HG03439 (cell line): ENCODE measurements around the gene ASCC3.

Experiments used
- ATAC-seq: cut with Tn5 transposase; IDR thresholded peaks from one replicate; pipeline ENCODE4 v1.9.1; 2021; ENCODE audit warnings: mild to moderate bottlenecking, moderate library complexity; ENCODE audit not compliant: unreplicated experiment

The ASCC3 gene

DNA sequence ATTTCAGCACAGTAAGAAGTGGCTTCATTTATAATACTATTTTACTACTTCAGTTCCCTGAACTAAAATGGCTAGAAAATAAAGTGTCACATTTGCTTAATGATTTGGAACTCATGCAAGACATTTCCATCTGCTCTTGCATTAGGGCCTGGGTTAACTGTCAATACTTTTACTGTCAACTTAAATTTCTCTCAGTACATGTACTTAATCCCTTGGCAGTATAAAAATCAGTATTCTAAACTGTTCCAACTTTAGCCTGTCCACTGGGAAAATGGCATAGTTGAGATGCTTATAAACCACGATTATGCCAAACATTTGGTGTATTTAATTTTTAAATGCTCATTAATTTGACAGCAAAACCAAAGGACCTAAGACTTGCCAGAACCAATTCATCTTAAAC is 154.5 kb downstream of the ASCC3 start:
- no peak for ATAC-seq

DNA sequence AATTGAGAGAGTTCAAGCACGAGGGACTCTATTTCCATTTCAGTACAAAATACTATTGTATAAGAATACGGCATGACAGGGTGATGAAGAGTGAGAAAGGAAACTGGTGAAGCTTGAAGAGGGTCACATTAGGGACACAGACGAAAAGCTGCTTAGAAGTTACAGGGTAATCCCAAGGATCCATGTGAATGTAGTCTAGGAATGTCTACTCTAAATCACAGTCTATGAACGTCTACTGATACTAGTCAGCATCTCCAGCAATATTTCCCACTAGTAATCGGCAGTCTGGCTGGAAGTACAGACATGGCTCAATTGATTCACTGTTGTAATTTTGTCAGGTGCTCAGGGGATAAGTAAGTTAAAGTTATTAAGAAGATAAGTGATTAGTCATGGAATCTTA is 156.4 kb downstream of the ASCC3 start:
- no peak for ATAC-seq

DNA sequence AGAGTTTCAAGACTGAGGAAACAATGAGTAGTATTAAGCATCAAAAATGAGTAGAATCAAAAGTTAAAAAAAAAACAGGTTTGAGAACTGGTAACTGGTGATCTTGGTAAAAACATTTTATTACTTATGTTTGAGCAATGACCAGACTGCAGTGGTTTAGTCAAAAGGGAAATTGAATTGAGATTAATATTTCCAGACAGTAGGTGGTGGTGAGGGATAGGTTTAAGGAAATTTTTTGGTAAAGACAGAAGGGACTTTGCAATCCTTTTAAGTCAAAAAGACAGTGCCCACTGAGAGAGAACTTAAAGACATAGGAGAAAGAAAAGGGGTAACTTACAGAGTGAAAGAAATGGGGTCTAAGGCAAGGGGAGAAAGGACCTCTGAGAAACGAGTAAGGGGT is 156.9 kb downstream of the ASCC3 start:
- ATAC-seq, result no peak

DNA sequence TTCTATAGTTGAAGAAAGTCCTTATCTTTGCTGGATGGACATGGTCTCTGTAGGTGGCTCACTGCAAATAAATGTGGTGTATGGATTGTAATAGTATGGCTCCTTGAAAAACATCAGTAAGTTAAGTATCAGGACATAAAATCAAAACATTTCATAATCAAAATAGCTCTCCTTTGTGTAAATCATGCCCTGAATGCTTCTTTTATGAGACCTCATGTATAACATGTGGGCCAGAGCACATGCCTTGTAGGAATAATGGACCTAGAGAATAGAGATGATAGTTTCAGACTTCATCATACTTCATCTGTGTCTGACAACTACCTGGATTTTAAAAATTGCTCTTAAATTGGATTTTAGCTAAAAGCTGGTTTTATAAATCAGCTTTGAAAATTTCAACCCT is 159.9 kb downstream of the ASCC3 start:
- ATAC-seq, result no peak

DNA sequence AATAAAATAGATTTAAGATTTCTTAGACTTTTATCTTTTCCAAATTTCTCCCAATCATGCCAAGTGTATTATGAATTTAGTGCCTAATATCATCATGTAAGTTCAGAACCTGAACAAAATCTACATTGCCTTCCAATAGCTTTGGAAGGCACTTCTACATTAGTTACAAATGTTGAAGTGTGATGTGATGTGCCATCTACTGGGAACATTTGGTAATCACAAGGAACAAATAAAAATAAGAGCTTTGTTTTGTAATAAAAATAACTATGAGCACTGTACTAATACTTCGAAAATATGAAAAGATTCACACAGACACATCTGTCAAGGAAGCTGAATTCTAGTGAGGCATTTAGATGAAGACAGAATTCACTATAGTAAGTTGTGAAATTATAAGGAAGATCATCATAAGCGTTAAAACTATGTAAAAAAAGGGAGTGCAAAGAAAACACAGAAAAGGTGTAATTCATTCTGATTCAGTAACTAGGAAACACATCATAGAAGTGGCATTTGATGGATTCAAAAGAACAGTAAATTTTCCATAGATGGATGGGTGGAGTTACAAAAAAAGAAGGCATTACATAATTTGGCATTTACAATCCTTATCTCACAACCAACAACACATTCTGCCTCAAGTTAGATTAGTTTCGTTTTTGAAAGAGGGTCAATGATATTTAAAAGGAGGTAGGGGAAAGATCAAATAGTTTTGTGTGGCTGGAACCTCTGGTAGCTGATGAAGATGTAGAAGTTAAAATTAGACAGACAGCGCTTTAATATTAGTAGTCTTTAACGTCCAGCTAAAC is 161.0 kb downstream of the ASCC3 start:
- peak; percentile 57 for ATAC-seq

DNA sequence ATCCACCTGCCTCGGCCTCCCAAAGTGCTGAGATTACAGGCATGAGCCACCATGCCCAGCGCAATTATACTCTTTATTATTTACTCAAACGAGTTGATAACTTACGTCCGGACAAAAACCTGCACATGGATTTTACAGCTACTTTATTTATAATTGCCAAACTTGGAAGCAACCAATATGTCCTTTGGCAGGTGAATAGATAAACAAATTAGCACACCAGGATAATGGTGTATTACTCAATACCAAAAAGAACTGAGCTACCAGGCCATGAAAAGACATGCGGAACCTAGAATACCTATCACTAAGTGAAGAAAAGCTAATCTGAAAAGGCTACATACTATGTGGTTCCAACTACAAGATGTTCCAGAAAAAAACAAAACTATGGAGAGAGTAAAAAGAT is 168.1 kb downstream of the ASCC3 start:
- no peak for ATAC-seq

DNA sequence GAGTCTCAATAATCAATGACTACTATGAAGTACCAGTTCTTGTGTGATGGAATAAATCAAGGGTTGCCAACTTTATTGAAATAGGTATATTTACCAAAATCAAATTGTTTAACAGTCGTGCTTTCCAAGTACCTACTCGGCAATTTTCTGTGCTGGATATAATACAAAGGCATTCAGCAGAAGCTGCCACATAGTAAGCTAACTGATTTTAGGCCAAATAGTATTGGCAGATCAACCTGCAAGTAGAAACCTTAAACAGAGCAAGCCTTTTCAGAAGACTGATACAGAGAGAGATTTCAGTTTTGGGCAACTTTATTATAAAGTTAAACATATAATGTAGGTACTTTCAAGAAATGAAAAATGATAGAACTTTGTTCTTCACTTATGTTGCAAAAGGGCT is 174.6 kb downstream of the ASCC3 start:
- no peak for ATAC-seq

DNA sequence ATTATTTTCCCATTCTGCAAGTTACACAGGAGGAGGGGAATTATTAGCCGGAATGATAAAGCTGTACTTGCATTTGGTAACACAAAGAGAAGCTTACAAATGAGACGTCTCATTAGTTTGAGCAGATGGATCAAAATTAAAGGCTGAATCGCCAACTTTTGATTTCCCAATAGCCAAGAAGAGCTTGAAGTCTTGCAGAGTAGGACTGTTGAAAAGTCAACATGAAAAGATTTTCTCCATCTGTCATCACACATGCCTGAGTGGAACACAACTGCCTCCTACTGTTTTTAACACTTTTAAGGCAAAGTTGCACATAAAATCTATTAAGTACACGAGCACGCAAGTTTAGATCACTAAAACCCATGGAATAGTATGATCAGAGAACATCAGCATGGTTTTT is 176.2 kb downstream of the ASCC3 start:
- ATAC-seq, result no peak

DNA sequence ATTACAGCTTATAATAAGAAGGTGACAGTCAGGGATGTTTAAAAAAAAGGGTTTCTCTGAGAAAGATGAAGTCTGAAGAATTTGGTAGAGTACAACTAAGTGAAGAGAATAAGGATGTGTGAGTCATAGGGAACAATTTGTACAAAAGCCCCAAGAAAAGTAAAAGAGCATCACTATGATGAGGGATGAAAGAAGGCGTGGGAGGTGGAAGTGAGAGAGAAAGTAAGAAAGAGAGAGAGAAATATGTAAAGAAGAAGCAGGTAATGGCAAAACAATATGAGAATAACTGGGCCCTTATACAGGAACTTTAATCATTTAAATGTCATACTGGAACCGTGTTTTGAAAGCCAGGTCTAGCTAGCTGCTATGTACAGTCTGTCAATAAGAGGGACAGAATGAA is 179.4 kb downstream of the ASCC3 start:
- no peak for ATAC-seq

DNA sequence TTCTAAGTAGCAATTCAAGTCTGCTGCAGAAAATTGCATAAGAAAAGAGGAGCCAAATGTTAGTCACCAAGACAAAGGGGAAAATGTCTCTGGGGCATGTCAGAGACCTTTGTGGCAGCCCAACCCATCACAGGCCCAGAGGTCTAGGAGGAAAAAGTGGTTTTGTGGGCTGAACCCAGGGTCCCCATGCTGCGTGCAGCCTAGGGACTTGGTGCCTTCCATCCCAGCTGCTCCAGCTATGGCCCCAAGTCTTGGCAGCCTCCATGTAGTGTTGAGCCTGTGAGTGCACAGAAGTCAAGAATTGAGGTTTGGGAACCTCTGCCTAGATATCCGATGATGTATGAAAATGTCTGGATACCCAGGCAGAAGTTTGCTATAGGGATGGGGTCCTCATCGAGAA is 181.1 kb downstream of the ASCC3 start:
- ATAC-seq, result no peak

DNA sequence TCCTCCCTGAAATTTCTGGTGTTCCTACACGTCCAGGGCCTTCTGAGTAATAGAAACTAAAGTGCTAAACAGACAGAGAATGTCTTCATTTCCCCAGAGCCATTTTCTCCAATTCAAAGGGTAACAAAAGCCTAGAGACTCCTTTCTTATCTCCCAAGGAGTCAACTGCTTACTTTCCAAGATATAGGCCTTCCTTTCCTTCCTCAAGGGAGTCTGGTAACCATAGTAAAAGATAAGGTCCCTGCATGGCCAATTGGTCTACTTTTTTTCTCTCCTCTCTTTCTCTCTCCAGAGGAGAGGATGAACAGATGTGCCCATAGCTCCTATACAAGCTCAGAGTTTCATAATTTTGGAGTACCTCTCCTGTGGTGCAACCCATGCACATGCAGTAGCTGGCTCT is 185.7 kb downstream of the ASCC3 start:
- ATAC-seq, result no peak

DNA sequence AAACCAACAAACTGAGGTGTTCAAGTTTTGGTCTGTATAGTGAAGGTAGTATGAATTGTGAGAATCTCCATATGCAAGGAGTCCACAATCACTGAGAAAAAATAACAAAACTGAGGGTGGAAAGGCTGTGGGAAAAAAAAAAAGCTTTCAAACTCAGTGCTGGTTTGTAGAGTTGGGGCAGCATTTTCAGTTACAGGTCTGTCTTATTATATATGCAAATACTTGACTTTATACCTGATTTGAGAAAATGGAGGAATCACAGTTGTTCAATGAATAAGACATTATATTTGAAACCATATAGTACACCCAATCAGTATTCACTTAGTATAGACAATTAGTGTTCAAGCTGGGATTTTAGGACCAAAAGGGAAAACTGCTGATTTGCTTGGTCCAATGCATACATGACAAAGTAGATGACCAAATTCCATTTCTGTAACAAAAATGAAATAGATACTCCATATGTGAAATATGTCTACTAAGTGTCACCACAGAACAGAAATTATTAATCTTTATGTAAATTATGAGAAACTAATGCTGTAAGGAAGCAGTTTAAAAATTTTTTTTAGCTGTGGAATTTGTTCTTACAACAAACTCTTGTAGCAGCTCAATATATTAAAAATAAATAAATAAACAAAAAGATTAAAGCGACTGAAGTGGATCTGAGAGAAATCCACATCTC is 187.7 kb downstream of the ASCC3 start:
- ATAC-seq, result no peak

DNA sequence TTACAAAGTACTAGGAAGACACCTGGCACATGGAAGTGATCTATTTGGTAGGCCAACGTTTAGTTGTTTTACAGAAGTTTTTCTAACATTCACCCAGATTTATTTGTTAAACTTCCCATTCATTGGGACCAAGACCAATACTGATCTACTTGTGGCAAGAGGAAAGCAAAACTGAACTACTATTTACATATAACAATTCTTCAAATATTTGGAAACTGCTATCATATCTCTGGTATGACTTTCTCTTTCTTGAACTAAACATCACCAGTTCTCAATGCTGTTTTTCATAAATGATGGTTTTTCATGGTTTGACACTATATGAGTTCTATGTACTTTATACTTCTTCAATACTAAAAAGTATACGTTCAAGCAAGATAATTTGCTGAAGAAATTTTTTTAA is 189.2 kb downstream of the ASCC3 start:
- ATAC-seq, result no peak

DNA sequence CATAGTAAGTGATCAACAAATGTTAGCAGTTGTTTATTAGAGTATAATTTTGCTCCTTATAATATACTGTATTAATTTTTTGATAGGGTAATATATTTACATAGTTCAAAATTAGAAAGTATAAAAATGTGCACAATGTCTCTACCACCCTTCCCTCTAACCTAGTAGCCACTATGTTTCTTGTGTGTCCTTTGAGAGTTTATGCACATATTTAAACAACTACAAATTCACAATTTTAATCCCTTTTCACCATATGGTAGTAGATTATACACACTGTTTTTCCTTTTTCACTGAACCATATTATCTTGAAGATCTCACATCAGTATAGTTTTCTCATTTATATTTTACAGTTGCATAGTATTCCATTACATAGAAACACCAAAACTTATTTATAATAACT is 194.9 kb downstream of the ASCC3 start:
- ATAC-seq, result no peak

DNA sequence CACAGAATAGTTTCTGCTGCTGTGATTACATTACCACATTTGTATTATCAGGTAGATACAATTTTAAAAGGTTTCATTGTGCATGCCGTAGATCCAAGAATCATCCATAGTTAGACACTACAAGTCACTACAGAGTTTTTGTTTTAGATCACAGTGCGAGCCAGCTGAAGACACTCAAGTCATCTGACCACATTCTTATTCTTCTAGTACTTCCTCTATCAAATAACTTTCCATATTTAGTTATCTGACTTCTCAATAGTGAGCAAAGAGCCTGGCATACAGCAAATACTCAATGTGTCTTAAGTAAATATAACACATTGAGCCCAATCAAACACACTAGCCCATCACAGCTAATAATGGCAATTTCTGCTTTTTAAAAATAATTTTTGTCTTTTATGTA is 195.4 kb downstream of the ASCC3 start:
- no peak for ATAC-seq

DNA sequence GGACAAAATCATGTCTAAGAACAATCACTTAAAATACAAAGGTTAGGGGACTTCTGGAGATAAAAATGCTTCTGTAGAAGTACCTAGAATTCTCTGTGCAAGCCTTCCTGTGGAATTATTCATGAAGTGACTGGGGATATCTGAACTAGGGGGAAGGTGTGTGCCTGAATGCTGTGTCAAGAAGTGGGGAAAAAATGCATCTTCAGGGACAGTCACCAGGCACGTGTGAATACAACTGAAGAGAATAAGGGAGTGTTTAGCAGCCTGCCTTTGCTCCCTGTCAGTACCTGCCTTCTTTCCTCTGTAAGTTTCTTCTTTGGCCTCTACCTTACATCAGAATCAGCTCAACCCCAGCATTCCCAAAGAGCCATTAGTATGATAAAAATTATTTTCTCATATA is 201.0 kb downstream of the ASCC3 start:
- no peak for ATAC-seq

DNA sequence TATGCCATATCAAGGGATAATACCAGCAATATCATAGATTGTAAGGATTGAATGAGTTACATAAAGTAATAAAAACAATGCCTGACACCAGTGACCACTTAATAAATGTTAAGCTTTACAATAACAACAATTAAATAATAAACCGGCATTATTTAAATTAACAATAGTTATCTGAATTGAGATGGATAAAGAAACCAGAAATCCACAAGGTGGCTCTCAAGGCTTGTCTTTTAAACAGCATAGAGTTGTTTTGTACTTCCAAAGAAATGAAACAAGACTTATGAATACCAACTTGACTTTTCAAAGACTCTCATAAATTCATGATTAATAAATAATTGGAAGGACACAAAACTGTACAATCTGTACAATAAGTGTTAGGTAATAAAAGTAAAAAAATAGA is 203.1 kb downstream of the ASCC3 start:
- no peak for ATAC-seq

DNA sequence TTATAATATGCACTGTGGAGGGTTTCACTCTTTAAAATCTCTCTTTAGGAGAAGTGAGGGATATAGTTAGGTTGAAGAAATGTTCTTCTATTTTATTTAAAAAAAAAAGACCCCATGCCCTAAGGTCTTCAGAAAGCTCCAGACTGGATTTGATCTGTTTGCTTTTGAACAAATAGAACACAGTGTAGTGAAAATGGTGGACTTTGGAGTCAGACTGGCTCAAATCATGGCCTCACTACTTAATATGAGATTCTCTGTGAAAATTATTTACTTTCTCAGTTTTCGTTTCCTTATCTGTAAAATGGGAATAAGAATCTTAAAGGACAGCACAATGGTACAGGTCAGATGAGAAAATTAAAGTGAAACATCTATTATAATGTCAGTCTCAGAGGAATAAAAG is 203.9 kb downstream of the ASCC3 start:
- no peak for ATAC-seq

DNA sequence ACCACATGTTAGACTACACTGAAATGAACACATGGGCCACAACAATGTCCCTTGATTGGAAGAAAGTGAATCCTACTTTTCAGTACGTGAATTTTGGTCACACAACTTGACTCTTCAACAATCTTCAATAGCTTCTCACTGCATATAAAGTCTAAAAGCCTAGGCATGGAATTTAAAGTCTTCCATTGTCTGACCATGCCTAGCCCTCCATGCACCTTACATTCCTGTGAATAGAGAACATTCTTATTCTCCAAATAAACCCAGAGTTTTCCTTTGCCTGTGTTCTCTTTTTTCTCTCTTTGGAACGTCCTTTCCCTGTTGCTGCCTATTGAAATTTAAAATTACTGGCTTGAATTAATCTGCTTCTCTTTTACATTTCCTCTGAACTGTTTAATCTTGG is 207.5 kb downstream of the ASCC3 start:
- ATAC-seq, result no peak

DNA sequence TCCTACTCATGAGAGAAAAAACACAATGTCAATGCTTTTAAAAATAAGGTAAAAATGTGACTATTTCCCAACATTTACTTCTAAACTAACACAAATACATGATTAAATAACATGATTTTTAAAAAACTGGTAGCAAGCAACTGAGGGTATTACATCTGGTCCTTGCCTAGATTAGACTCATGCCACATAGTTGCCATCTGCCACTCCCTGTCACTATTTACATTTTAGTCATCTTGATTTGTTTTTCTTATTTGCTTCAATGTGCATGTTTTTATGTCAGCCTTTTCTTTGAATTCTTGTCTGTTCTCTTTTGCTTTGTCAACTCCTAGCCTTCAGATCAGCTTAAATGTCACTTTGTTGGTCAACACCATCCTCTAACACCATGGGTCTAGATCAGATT is 209.4 kb downstream of the ASCC3 start:
- ATAC-seq, result no peak

DNA sequence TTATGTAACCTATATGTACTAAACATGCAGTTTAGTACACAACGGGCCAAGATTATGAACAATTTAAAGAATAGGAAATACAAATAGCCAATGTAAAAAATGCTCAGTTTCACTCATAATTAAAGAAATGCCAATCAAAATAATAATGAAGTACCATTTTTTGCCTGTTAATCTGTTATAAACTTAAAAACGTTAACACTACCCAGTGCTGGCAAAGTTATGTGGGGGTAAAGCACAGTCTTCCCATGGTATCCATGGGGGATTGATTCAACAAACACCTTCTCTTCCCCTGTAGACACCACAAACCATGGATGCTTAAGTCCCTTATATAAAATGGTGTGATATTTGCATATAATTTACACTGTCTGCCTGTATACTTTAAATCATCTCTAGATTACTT is 211.1 kb downstream of the ASCC3 start:
- no peak for ATAC-seq

DNA sequence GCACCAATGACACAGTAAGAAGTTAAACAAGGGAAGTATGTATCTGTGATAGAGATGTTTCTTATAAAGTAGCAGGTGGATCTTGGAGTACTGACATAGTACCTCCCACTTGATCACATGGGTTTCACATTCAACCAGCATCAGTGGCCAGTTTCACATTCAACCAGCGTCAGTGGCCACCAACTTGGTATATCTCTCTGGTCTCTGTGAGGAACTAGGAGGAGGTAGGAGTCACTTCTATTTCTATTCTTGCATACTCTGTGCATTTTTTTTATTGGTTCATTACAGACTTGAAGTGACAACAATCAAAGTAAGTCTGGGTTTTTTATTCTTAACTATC is 216.1 kb downstream of the ASCC3 start:
- peak; percentile 100 for ATAC-seq
